ENCODE measurements around the gene GNB1L. TPM values are rescaled to one million over a fixed set of nuclear protein-coding genes. Genes with fewer than 3 reads are reported as not detected.

Gene GNB1L
- total and polyA plus RNA-seq, 2 of the 13 experiments (the other 11 are each of a cell fraction or from before 2014, with no cell fraction given) = 2.5 to 7.4 TPM

DNA sequence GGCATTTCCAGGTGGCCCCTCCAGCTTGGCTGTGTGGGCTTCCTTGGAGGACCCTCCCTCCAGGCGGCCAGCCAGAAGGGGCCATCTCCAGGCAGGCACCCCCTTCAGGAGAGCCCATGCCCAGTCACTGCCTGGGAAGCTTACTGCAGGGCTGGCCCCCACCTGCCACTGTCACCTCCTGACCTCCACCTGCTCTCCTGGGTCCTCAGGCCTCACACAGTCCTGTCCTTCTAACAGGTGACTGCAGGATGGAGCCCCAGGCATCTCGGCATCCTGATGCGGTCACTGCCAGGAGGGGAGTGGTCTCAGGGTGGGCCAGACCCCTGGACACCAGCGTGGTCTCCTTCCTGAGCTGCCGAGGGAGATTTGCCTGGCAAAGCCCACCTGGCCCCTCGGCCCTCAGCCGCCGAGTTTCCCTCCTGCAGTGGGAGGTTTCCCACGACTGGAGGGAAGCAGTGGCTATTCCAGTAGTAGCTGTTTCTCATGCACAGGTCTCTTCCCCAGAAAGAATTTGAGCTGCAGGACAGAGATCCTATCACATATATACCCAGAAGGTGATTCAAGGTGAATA lies 81.1 kb downstream of the GNB1L start:
- no peak for DNase-seq (ENCODE audit: low spot score)
- WGBS (ENCODE audit: low lambda C conversion rate) = 0% methylated on average over 2 of the region's 9 CpGs
- no peak overlapping the region for H2AFZ ChIP-seq (ENCODE audit: low read length)
- H3K4me1 ChIP-seq (ENCODE audit: insufficient read depth, low read length) = peaks cover under 1% of the 10 kb centered on the region; the same call in 1 of the 2 replicates
- CTCF ChIA-PET (ENCODE audit: low intra/inter-chr PET ratio, low total read pairs) = no interaction called here
- no peaks in the 10 kb centered on the region for H3K79me2 ChIP-seq (ENCODE audit: insufficient read depth, low read length)
- TF ChIP-seq SOX6 (IDR thresholded peaks at IDR 0.05) (no peak), SOX6 (CRISPR knock-in tag; IDR thresholded peaks at IDR 0.05) (no peak), SAFB2 (CRISPR knock-in tag; IDR thresholded peaks at IDR 0.05; ENCODE audit: borderline replicate concordance, low read depth) (no peak), PBX2 (CRISPR knock-in tag; IDR thresholded peaks at IDR 0.05) (no peak), IRF2 (CRISPR knock-in tag; IDR thresholded peaks at IDR 0.05) (no peak), TFAP4 (IDR thresholded peaks at IDR 0.05; ENCODE audit: borderline replicate concordance, low read depth) (no peak)
- TF ChIP-seq, protein P1, sequence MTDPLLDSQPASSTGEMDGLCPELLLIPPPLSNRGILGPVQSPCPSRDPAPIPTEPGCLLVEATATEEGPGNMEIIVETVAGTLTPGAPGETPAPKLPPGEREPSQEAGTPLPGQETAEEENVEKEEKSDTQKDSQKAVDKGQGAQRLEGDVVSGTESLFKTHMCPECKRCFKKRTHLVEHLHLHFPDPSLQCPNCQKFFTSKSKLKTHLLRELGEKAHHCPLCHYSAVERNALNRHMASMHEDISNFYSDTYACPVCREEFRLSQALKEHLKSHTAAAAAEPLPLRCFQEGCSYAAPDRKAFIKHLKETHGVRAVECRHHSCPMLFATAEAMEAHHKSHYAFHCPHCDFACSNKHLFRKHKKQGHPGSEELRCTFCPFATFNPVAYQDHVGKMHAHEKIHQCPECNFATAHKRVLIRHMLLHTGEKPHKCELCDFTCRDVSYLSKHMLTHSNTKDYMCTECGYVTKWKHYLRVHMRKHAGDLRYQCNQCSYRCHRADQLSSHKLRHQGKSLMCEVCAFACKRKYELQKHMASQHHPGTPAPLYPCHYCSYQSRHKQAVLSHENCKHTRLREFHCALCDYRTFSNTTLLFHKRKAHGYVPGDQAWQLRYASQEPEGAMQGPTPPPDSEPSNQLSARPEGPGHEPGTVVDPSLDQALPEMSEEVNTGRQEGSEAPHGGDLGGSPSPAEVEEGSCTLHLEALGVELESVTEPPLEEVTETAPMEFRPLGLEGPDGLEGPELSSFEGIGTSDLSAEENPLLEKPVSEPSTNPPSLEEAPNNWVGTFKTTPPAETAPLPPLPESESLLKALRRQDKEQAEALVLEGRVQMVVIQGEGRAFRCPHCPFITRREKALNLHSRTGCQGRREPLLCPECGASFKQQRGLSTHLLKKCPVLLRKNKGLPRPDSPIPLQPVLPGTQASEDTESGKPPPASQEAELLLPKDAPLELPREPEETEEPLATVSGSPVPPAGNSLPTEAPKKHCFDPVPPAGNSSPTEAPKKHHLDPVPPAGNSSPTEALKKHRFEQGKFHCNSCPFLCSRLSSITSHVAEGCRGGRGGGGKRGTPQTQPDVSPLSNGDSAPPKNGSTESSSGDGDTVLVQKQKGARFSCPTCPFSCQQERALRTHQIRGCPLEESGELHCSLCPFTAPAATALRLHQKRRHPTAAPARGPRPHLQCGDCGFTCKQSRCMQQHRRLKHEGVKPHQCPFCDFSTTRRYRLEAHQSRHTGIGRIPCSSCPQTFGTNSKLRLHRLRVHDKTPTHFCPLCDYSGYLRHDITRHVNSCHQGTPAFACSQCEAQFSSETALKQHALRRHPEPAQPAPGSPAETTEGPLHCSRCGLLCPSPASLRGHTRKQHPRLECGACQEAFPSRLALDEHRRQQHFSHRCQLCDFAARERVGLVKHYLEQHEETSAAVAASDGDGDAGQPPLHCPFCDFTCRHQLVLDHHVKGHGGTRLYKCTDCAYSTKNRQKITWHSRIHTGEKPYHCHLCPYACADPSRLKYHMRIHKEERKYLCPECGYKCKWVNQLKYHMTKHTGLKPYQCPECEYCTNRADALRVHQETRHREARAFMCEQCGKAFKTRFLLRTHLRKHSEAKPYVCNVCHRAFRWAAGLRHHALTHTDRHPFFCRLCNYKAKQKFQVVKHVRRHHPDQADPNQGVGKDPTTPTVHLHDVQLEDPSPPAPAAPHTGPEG (CRISPR knock-in tag; IDR thresholded peaks at IDR 0.05) = no peak
- TF ChIP-seq, protein P2, sequence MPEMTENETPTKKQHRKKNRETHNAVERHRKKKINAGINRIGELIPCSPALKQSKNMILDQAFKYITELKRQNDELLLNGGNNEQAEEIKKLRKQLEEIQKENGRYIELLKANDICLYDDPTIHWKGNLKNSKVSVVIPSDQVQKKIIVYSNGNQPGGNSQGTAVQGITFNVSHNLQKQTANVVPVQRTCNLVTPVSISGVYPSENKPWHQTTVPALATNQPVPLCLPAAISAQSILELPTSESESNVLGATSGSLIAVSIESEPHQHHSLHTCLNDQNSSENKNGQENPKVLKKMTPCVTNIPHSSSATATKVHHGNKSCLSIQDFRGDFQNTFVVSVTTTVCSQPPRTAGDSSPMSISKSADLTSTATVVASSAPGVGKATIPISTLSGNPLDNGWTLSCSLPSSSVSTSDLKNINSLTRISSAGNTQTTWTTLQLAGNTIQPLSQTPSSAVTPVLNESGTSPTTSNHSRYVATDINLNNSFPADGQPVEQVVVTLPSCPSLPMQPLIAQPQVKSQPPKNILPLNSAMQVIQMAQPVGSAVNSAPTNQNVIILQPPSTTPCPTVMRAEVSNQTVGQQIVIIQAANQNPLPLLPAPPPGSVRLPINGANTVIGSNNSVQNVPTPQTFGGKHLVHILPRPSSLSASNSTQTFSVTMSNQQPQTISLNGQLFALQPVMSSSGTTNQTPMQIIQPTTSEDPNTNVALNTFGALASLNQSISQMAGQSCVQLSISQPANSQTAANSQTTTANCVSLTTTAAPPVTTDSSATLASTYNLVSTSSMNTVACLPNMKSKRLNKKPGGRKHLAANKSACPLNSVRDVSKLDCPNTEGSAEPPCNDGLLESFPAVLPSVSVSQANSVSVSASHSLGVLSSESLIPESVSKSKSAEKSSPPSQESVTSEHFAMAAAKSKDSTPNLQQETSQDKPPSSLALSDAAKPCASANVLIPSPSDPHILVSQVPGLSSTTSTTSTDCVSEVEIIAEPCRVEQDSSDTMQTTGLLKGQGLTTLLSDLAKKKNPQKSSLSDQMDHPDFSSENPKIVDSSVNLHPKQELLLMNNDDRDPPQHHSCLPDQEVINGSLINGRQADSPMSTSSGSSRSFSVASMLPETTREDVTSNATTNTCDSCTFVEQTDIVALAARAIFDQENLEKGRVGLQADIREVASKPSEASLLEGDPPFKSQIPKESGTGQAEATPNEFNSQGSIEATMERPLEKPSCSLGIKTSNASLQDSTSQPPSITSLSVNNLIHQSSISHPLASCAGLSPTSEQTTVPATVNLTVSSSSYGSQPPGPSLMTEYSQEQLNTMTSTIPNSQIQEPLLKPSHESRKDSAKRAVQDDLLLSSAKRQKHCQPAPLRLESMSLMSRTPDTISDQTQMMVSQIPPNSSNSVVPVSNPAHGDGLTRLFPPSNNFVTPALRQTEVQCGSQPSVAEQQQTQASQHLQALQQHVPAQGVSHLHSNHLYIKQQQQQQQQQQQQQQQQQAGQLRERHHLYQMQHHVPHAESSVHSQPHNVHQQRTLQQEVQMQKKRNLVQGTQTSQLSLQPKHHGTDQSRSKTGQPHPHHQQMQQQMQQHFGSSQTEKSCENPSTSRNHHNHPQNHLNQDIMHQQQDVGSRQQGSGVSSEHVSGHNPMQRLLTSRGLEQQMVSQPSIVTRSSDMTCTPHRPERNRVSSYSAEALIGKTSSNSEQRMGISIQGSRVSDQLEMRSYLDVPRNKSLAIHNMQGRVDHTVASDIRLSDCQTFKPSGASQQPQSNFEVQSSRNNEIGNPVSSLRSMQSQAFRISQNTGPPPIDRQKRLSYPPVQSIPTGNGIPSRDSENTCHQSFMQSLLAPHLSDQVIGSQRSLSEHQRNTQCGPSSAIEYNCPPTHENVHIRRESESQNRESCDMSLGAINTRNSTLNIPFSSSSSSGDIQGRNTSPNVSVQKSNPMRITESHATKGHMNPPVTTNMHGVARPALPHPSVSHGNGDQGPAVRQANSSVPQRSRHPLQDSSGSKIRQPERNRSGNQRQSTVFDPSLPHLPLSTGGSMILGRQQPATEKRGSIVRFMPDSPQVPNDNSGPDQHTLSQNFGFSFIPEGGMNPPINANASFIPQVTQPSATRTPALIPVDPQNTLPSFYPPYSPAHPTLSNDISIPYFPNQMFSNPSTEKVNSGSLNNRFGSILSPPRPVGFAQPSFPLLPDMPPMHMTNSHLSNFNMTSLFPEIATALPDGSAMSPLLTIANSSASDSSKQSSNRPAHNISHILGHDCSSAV (CRISPR knock-in tag; IDR thresholded peaks at IDR 0.05; ENCODE audit: borderline replicate concordance) = no peak
- H3K27ac ChIP-seq (ENCODE audit: extremely low read length, insufficient read depth, low read length) = no peak overlapping the region
- no peaks in the 10 kb centered on the region for H3K36me3 ChIP-seq (replicated peaks in 1 of 2; ENCODE audit: control insufficient read depth in 1 of 2, insufficient read depth in 2 of 2, low read length in 2 of 2)
- FAIRE-seq = no peak
- peaks cover 10 to 84% of the 10 kb centered on the region in 2 experiments; a peak in 4 of 5 replicates for H3K27me3 ChIP-seq (ENCODE audit: control insufficient read depth in 1 of 2, insufficient read depth in 2 of 2, low read length in 2 of 2)
- BruUV-seq (replicated peaks) = no TSS peak
- no peak overlapping the region for H3K4me3 ChIP-seq (replicated peaks in 1 of 3; ENCODE audit: insufficient read depth in 1 of 3, low read depth in 2 of 3, low read length in 3 of 3)
- no peak for ATAC-seq
- H3K4me2 ChIP-seq (ENCODE audit: low read depth, low read length) = no peak overlapping the region
- intact Hi-C loops (cut with micrococcal nuclease; ENCODE audit: unreplicated experiment) = no loop called here
- peaks cover 4% of the 10 kb centered on the region; the same call in 1 of the 2 replicates for H4K20me1 ChIP-seq (ENCODE audit: insufficient read depth, low read length)
- in situ Hi-C loops (cut with HindIII; ENCODE audit: extremely low pct_ligation_motif_present, low pct_unique_long_range_greater_than_20kb) = no loop called here
- POLR2A ChIA-PET = no interaction called here
- no peak overlapping the region for H3K9ac ChIP-seq (ENCODE audit: insufficient read depth, low read depth, low read length)
- H3K9me3 ChIP-seq (ENCODE audit: low read length) = no peaks in the 10 kb centered on the region

Data from HepG2 (cell line).